ENCODE data around the gene FOXO1. TPM values are rescaled to one million over a fixed set of nuclear protein-coding genes. Genes with fewer than 3 reads are reported as not detected.

FOXO1 gene
- total RNA-seq, 4 donors from 2014 or later = 65.7 to 111 (median 87.5) TPM

DNA sequence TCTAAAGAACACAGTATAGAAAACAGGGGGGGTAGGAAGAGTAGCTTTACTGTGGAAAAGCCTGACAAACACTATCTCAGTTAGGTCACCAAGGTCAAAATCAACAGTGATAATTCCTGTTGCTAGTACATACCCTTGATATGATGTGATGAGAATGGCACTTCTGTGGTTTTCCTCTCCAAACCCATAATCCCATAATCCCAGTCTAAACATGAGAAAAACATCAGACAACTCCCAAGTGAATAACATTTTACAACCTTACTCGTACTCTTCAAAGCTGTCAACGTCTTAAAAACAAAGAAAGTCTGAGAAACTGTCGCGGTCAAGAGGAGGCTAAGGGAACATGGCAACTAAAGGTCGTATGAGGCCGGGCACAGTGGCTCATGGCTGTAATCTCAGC is 137.6 kb downstream of the FOXO1 start:
- no peak for DNase-seq (ENCODE audit: low spot score)
- TF ChIP-seq, protein P1, sequence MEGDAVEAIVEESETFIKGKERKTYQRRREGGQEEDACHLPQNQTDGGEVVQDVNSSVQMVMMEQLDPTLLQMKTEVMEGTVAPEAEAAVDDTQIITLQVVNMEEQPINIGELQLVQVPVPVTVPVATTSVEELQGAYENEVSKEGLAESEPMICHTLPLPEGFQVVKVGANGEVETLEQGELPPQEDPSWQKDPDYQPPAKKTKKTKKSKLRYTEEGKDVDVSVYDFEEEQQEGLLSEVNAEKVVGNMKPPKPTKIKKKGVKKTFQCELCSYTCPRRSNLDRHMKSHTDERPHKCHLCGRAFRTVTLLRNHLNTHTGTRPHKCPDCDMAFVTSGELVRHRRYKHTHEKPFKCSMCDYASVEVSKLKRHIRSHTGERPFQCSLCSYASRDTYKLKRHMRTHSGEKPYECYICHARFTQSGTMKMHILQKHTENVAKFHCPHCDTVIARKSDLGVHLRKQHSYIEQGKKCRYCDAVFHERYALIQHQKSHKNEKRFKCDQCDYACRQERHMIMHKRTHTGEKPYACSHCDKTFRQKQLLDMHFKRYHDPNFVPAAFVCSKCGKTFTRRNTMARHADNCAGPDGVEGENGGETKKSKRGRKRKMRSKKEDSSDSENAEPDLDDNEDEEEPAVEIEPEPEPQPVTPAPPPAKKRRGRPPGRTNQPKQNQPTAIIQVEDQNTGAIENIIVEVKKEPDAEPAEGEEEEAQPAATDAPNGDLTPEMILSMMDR (IDR thresholded peaks at IDR 0.05) = no peak
- no peak for ATAC-seq (ENCODE audit: low FRiP score)

DNA sequence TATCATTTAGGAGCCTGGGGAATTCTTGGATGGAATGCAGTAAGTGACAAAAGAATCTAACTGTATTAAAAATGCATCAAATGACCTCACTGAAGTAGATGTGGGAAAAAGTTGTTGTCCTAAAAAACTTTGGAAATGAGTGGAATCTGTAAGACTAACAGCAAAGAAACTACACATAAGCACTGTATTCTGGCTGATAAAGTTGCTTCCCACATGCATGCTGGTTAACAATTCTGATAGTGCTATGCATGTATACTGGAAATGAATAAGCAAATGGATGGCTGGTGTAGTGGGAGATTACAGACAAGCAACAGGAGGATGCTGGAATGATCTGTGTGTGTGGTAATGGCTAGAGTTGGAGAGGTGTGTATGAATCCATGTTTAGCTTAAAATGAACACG is 138.5 kb downstream of the FOXO1 start:
- ATAC-seq (ENCODE audit: low FRiP score) (no peak), DNase-seq (ENCODE audit: low spot score) (no peak)
- TF ChIP-seq, protein P1 (IDR thresholded peaks at IDR 0.05) = no peak

- no peak for DNase-seq (ENCODE audit: low spot score)
- TF ChIP-seq, protein P1 (IDR thresholded peaks at IDR 0.05) = no peak
- peak; percentile 67 for ATAC-seq (ENCODE audit: low FRiP score)
Measured at GRCh38 chr13:40522282-40522681, 144.2 kb downstream of the FOXO1 start.

DNA sequence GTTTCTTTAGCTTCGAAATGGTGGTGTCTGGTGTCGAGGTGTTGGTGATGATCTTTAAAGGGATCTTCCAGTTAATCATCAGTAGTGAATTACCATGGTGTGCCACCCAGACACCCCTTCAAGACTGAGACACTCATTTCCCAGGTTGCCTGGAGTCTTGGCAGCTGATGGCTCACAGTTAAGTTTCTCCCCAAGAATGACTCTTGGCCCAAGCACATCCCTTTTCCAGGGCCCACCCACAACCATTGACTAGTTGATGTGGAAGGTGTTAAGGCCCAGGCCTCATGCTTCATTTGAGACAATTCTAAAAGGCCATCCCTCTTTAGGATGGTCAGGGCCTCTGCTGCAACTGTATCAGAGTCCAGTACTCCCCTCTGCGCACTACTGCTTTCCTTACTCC is 145.5 kb downstream of the FOXO1 start:
- DNase-seq (ENCODE audit: low spot score) (no peak), ATAC-seq (ENCODE audit: low FRiP score) (no peak)
- TF ChIP-seq, protein P1 (IDR thresholded peaks at IDR 0.05) = no peak

DNA sequence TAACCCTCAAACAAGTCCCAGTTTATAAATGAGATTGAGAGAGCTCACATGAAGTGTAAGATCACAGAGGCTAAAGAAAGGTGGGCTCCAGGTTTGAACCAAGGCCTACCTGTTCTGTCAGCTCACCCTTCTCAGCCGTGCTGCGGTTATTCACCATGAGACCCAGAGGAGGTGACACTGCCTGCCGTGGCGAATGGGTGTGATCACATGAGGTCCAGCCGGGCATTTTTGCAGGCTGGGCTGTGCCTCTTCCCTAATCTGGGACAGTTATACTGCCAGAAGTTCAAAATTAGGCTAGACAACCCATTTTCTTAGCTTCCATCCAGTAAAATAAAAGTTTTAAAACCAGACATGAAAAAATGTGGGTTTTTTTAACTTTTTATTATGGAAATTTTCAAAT is 146.8 kb downstream of the FOXO1 start:
- DNase-seq (ENCODE audit: low spot score) (no peak), ATAC-seq (ENCODE audit: low FRiP score) (no peak)
- TF ChIP-seq, protein P1 (IDR thresholded peaks at IDR 0.05) = no peak

DNA sequence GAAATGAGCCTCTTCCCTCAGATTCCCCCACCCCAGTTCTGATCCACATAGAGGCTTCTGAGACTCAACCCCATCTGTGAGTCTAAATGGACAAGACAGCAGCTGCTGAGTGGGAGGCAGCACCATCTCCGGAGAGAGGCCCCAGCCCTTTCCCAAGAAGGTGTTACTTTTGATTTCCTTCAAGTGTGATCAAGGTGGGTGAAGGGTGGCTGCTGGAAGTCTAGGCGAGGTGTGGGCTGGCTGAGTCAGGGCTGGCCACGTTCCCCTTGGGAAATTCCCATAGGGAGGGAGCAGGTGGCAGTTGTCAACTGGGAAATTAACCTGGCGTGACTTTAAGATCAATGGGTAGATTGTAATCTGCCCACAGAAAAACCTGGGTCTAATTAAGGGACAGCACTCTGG is 148.0 kb downstream of the FOXO1 start:
- ATAC-seq (ENCODE audit: low FRiP score) (no peak), DNase-seq (ENCODE audit: low spot score) (no peak)
- TF ChIP-seq, protein P1 (IDR thresholded peaks at IDR 0.05) = no peak

DNA sequence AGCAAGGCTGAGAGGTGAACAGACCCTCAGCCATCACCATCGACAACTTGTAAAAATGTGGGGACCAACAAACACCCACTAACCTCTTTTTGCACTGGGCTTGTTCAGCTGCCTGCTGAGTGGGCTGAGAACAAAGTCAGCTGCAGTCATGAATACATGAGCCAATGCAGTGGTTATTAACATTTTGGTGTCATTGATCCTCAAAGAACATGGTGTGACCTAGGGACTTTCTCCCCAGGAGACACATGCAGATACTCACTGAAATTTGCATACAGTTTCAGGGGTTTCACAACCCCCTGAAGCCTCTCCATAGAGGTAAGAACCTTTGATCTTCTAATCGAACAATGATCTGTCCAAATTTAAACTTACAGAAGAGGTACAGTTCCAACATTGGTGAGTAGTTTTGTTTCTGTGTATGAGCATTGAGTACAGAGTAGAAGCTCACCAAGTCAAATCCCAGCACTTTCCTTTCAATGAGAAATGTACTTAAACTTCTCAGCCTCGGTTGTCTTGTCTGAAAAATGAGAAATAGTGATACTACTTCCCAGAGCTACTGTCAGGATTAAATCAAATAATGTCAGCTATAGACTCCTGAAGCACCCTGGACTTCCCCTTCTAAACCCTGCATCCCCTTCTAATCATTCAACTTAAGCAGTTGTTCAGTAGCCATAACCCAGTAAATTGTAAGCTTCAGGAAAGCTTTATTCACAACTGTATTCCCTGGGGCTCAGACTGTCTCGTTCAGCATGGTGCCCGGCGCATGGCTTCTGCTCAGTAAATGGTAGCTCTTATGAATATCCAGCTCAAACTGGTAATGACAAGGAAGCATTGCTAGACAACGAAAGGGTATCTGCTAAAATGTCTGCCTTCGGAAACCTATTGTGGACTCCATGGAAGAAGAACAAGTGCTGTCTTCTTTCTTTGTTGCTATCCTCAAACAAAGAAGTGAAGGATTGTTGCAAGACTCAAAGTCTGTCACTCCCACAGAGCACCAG is 148.7 kb downstream of the FOXO1 start:
- DNase-seq (ENCODE audit: low spot score) = no peak
- TF ChIP-seq, protein P1 (IDR thresholded peaks at IDR 0.05) = no peak
- ATAC-seq (ENCODE audit: low FRiP score) = no peak

Measured in omental fat pad (tissue), 4 donors.